Esophagus (tissue), 2 donors: Measurements from ENCODE around the gene LARP4. TPM values are rescaled to one million over a fixed set of nuclear protein-coding genes. Genes with fewer than 3 reads are reported as not detected.

Experiments
- H3K27ac ChIP-seq, 2 donors: one replicate each; pipeline ENCODE4 v1.5.1; 2013; ENCODE audit warnings: low read depth in 2 of 2, mild to moderate bottlenecking in 2 of 2, inconsistent platforms in 1 of 2, low read length in 1 of 2, moderate library complexity in 1 of 2
- H3K27me3 ChIP-seq, 2 donors: one replicate each; pipeline ENCODE4 v1.6.1; 2013; ENCODE audit warnings: low read length in 2 of 2, control low read depth in 1 of 2, mild to moderate bottlenecking in 1 of 2; ENCODE audit not compliant: insufficient read depth in 2 of 2, control insufficient read depth in 1 of 2
- H3K36me3 ChIP-seq, 2 donors: one replicate each; pipeline ENCODE4 v1.6.1; 2013; ENCODE audit warnings: low read length in 1 of 2; ENCODE audit not compliant: control insufficient read depth in 2 of 2, insufficient read depth in 2 of 2
- H3K4me1 ChIP-seq, 2 donors: one replicate each; pipeline ENCODE4 v1.6.1; 2013; ENCODE audit warnings: low read length in 1 of 2; ENCODE audit not compliant: control insufficient read depth in 2 of 2, insufficient read depth in 2 of 2
- H3K4me3 ChIP-seq, 2 donors: one replicate each; pipeline ENCODE4 v1.5.1; 2013; ENCODE audit warnings: low read length in 2 of 2, mild to moderate bottlenecking in 2 of 2, low read depth in 1 of 2, moderate library complexity in 1 of 2
- H3K9me3 ChIP-seq, 2 donors: one replicate each; pipeline ENCODE4 v1.6.1; 2013; ENCODE audit warnings: mild to moderate bottlenecking in 2 of 2, low read depth in 1 of 2, low read length in 1 of 2, moderate library complexity in 1 of 2; ENCODE audit not compliant: control insufficient read depth in 2 of 2, insufficient read depth in 1 of 2
- WGBS, 2 donors: extraction: QIAGEN DNeasy Blood & Tissue Kit; methylation state at CpG; one replicate each; pipeline ENCODE4 v1.1.7; 2013; 5-methylcytosine and 5-hydroxymethylcytosine counted together
- polyA plus RNA-seq, 2 donors: library from polyadenylated mRNA; stranded (reverse); fragments of 200-250 nt; gene quantifications; one replicate each; pipeline ENCODE4 v1.2.3, GENCODE V29; 2013
- donor health status: healthy with polysubstance abuse.
- donor health status: Bipolar disorder and iron deficiency.

Gene LARP4
- polyA plus RNA-seq, result 1 to 10 TPM; 7.5 to 8.1 TPM

DNA sequence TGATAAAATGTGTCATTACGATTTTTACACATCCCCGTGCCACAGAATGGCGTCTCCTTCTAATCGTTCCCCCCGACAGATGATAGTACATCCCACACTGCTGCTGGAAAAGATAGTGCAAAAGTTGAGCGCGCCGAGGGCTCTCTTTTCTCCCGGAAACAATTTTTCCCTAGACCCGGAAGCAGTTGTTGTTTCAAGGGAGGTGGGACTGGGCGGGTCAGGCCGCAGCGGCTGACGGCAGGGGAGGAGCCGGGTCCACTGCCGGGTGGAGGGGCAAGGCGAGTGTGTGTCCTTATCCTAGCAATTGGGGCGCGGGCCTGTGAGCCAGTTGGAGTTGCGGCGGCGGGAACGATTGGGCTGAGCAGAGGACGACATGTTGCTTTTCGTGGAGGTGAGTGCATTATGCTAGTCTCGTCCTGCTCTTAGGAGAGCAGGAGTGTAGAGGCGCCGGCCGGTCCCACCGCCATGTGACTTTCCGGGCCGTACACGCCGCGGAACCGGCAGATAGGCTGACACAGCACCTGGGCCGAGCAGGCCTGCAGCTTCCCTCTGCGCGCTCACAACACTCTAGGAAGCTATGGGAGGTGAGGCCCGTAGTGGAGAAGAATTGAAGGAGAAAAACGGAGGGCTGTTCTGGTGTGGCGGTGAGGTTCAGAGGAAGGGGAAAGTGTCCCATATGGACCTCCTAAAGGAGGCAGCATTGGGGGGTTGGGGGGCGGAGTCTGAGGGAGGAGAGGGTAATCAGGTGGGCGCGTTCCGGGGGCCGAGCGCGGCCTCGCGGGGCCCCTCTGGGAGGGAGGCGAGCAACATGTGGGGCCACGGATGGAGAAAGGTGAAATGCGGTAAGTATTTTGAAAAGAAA lies at the start of gene LARP4:
LARP4 (plus strand) TSS at position 248 of the 862 bp plus-strand sequence; CDS start at position 374, 126 bp downstream.
- 0 to 1% methylated on average over 54 of the region's 54 CpGs for WGBS, 2 donors
- no peaks in the 10 kb centered on the region for H3K36me3 ChIP-seq
- peak within 1 kb of the TSS; percentile 88 to 97 for H3K4me3 ChIP-seq
- no peaks in the 10 kb centered on the region for H3K9me3 ChIP-seq
- H3K27ac ChIP-seq, result peak within 1 kb of the TSS; percentile 91 to 99
- H3K27me3 ChIP-seq, result no peaks in the 10 kb centered on the region
- H3K4me1 ChIP-seq, result no peaks in the 10 kb centered on the region

DNA sequence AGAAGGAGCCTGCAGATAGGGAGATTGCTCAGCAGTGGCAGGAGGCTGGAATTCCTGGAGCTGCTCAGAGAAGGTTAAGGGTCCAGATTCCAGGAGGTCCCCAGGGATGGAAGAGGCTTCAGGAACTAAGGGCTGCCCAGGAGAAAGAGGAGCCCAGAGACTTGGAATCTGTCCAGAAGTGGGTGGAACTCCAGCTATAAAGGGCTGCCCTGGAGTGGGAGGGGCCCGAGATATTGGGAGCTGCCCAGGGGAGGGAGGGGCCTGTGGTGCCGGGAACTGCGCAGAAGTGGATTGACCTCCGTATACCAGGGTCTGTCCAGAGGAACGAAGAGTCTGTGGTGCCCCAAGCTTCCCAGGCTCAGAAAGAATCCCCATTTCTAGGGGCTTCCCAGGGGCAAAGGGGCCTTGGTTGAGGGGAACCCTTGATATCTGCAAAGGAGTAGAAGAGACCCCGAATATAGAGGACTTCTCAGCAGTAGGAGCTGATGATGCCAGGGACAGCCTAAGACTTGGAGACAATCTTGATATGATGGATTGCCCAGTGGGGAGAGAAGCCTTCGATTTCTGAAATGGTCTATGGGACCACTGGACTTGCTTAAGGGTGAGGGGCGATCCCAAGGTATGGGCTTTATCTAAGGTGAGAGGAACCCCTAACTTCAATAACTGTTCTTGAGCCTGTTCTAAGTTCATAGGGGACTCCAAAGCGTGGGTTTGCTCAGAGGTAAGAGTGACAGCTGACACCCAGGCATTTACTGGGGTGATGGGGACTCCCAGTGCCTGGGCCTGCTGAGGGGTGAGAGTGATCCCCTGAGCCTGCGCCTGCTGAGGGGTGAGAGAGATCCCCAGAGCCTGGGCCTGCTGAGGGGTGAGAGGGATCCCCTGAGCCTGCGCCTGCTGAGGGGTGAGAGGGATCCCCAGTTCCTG lies 49.3 kb upstream of the LARP4 start:
- Histone ChIP-seq H3K36me3 (no peaks in the 10 kb centered on the region), H3K4me3 (no peak overlapping the region), H3K27me3 (no peaks in the 10 kb centered on the region), H3K27ac (no peak overlapping the region), H3K4me1 (no peaks in the 10 kb centered on the region), H3K9me3 (no peaks in the 10 kb centered on the region)
- WGBS, 2 donors, result 78 to 84% methylated on average over 11 of the region's 11 CpGs

DNA sequence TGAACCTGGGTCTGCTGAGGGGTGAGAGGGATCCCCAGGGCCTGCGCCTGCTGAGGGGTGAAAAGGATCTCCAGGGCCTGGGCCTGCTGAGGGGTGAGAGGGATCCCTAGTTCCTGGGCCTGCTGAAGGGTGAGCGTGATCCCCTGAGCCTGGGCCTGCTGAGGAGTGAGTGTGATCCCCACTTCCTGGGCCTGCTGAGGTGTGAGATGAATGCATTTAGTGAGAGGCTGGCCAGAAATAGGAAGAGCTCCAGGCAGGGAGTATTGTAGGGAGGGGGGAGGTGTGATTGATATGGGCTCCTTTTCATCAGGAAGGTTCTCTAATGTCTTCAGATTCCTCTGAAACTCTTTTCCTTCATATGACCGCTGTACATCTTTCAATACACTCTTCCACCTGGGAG lies 47.3 kb upstream of the LARP4 start:
- H3K36me3 ChIP-seq, result no peaks in the 10 kb centered on the region
- WGBS, 2 donors, result 96 to 98% methylated on average over 3 of the region's 3 CpGs
- no peak overlapping the region for H3K27ac ChIP-seq
- H3K27me3 ChIP-seq, result no peaks in the 10 kb centered on the region
- H3K4me1 ChIP-seq, result no peaks in the 10 kb centered on the region
- no peak overlapping the region for H3K4me3 ChIP-seq
- no peaks in the 10 kb centered on the region for H3K9me3 ChIP-seq

DNA sequence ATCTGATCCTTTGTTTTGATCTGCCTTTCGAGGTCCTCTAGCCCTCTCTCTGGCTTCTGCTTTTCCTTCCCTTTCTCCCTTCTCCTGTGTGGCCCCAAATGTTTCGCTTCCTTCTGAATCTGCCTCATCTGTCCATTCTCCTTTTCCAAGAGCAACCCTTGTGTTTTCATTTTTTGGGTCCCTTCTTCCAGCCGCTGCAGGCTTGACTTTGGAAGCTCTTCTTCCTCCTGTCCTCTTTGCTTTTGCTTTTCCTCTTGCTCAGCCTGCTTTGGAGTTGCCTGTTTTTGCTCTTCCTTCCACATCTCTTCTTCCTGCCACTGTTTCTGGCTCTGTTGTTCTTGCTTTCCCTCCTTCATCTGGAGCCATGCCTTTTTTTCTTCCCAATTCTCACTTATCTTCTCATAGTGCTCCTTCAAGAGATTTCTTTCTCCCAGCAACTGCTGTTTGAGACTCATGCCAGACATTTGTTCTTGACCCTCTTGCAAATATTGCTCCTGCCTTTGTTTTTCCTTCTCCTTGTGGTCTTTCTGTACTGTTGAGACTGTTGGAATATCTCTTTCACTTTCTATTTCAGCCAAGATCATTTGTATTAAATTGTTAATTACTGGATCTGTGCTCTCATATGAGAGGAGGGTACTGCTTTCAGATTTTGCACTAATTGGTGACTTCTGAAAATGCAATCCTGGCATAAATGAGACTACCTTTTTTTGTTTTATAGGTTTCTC lies 46.7 kb upstream of the LARP4 start:
- H3K4me3 ChIP-seq, result no peak overlapping the region
- H3K27ac ChIP-seq, result no peak overlapping the region
- H3K36me3 ChIP-seq, result no peaks in the 10 kb centered on the region
- H3K27me3 ChIP-seq, result no peaks in the 10 kb centered on the region
- no peaks in the 10 kb centered on the region for H3K9me3 ChIP-seq
- H3K4me1 ChIP-seq, result no peaks in the 10 kb centered on the region
- 88 to 95% methylated on average over 3 of the region's 3 CpGs for WGBS, 2 donors

DNA sequence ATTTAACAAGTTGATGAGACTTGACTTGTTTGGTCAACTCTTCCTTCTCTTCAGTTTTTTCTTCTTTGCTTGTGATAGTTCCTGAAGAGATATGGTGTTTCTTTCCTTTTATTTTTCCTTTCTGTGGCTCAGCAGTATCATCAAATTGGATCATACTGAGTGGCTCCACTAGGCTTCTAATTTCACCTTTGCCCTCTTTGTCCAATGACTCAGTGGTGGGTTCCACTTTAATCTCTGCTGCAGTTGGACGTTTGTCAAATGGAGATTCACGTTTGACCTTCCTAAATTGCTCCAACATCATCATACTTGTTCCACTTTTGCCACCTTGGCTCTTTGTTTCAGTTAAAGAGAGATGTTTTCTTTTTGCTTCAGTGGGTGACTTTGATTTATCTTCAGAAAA lies 45.8 kb upstream of the LARP4 start:
- Histone ChIP-seq H3K36me3 (no peaks in the 10 kb centered on the region), H3K4me3 (no peak overlapping the region), H3K27ac (no peak overlapping the region), H3K27me3 (no peaks in the 10 kb centered on the region), H3K4me1 (no peaks in the 10 kb centered on the region), H3K9me3 (no peaks in the 10 kb centered on the region)
- 69 to 79% methylated on average over 2 of the region's 2 CpGs for WGBS, 2 donors

DNA sequence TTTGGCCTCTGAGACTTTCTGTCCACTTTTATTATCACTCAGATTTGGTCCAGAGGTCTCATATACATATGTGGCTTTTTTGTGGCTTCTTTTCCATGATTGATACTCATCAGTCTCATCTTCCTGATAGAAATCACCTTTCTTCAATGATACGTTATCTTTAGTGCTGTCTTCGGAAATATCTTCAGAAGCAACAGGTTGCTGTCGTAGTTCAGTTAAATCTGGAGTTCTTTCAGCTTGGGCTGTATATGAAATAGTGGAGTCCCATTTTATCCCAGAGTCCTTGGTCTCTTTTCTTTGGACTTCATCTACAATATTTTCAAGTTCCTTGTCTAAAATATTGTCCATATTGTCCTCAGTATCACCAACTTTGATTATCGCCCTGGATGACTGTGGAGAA lies 45.3 kb upstream of the LARP4 start:
- WGBS, 2 donors, result 97 to 98% methylated on average over 4 of the region's 4 CpGs
- Histone ChIP-seq H3K27ac (no peak overlapping the region), H3K36me3 (no peaks in the 10 kb centered on the region), H3K4me3 (no peak overlapping the region), H3K27me3 (no peaks in the 10 kb centered on the region), H3K9me3 (no peaks in the 10 kb centered on the region), H3K4me1 (no peaks in the 10 kb centered on the region)

DNA sequence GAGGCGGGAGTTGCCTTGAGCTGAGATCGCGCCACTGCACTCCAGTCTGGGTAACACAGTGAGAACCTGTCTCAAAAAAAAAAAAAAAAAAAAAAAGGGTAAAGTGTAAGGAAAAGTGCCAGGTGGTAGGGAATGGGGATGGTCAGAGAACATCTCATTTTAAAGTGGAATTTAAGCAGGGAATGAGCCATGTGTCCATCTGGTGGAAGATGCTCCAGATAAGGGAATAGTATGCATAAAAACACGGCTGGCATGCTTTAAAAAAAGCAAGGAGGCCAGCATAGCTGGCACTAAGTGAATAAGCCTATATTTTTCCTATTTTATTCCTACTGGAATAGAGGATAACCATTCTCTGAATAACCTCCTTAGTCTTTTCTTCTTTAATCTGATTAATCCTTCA lies 38.0 kb upstream of the LARP4 start:
- 93 to 94% methylated on average over 4 of the region's 4 CpGs for WGBS, 2 donors
- Histone ChIP-seq H3K4me1 (no peaks in the 10 kb centered on the region), H3K4me3 (no peak overlapping the region), H3K27ac (no peak overlapping the region), H3K9me3 (no peaks in the 10 kb centered on the region), H3K36me3 (no peaks in the 10 kb centered on the region), H3K27me3 (no peaks in the 10 kb centered on the region)

DNA sequence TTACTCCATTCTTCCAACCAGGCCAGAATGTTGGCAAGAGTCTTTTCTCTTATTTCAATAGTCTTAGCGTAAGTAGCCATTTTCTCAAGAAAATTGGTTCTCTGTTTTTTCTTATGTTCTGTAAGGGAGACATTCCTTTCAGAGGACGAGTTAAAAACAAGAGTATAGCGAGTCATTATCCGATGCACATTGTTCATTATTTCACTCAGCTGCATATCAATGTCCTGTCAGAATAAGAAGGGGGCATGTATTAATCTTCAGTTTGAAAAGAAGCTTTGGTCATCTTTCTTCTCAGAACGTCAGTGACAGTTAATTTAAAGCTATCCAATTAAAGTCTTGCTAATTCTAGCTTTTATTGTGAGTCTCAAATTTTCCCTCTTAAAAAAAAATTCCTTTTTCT lies 37.5 kb upstream of the LARP4 start:
- Histone ChIP-seq H3K36me3 (no peaks in the 10 kb centered on the region), H3K9me3 (no peaks in the 10 kb centered on the region), H3K27ac (no peak overlapping the region), H3K4me3 (no peak overlapping the region), H3K4me1 (no peaks in the 10 kb centered on the region), H3K27me3 (no peaks in the 10 kb centered on the region)
- 77 to 81% methylated on average over 5 of the region's 5 CpGs for WGBS, 2 donors

DNA sequence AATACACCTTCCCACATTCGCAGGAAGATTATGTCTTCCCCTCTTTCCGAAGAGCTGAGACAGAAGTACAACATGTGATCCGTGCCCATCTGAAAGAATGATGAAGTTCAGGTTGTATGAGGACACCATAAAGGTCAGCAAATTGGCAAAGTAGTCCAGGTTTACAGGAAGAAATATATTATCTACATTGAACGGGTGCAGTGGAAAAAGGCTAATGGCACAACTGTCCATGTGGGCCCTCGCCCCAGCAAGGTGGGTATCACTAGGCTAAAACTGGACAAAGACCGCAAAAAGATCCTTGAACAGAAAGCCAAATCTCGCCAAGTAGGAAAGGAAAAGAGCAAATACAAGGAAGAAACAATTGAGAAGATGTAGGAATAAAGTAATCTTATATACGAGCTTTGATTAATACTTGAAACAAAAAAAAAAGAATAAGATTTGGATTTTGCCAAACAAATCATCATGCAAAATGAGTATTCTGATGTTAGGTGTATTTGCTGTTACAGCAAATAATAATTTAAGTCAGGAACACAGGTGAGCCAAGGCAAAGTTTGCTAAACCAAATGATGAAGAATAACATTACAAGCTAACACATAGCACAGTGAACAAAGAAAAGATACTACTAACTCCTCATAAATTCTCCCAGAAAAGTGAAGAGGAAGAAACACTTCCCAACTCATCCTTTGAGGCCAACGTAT lies 34.8 kb upstream of the LARP4 start:
- H3K4me1 ChIP-seq, result no peaks in the 10 kb centered on the region
- no peaks in the 10 kb centered on the region for H3K36me3 ChIP-seq
- H3K27me3 ChIP-seq, result no peaks in the 10 kb centered on the region
- no peaks in the 10 kb centered on the region for H3K9me3 ChIP-seq
- no peak overlapping the region for H3K27ac ChIP-seq
- 89% methylated on average over 9 of the region's 9 CpGs for WGBS, 2 donors
- no peak overlapping the region for H3K4me3 ChIP-seq
